Left renal cortex interstitium (tissue), 4 donors: ENCODE measurements around the gene SLC24A3. TPM values are rescaled to one million over a fixed set of nuclear protein-coding genes. Genes with fewer than 3 reads are reported as not detected.

Experiments used
- DNase-seq, 4 donors: peaks; one replicate each; pipeline ENCODE4 v3.0.0-alpha.2; 2013; ENCODE audit warnings: low read depth in 4 of 4, low spot score in 2 of 4, missing footprints in 1 of 4
- polyA plus RNA-seq, 4 donors: library from polyadenylated mRNA; unstranded; fragments of 120-200 nt; gene quantifications; one replicate each; pipeline ENCODE4 v1.2.1, GENCODE V29; 2013; ENCODE audit not compliant: insufficient read length in 4 of 4

SLC24A3 gene
- polyA plus RNA-seq, 4 donors: 3.8 to 6.3 (median 4.0) TPM

GRCh38 chr20:19492116-19492515, 279.7 kb downstream of the SLC24A3 start:
- no peak for DNase-seq

- DNase-seq: no peak
Measured at GRCh38 chr20:19492687-19493336, 280.4 kb downstream of the SLC24A3 start.

- DNase-seq: no peak
Measured at GRCh38 chr20:19493794-19494495, 281.5 kb downstream of the SLC24A3 start.

GRCh38 chr20:19495905-19496703, 283.7 kb downstream of the SLC24A3 start:
- no peak for DNase-seq

GRCh38 chr20:19497064-19497463, 284.6 kb downstream of the SLC24A3 start:
- DNase-seq: no peak

GRCh38 chr20:19498756-19499155, 286.3 kb downstream of the SLC24A3 start:
- DNase-seq: no peak

GRCh38 chr20:19501476-19502115, 289.2 kb downstream of the SLC24A3 start:
- DNase-seq: no peak

GRCh38 chr20:19502169-19502568, 289.7 kb downstream of the SLC24A3 start:
- DNase-seq: no peak

GRCh38 chr20:19504251-19504650, 291.8 kb downstream of the SLC24A3 start:
- no peak for DNase-seq

- no peak for DNase-seq
Measured at GRCh38 chr20:19506021-19506420, 293.6 kb downstream of the SLC24A3 start.

GRCh38 chr20:19508449-19508848, 296.0 kb downstream of the SLC24A3 start:
- no peak for DNase-seq

- DNase-seq: no peak
Measured at GRCh38 chr20:19510611-19511010, 298.2 kb downstream of the SLC24A3 start.

- no peak for DNase-seq
Measured at GRCh38 chr20:19511931-19512330, 299.5 kb downstream of the SLC24A3 start.

- DNase-seq: no peak
Measured at GRCh38 chr20:19512886-19513677, 300.6 kb downstream of the SLC24A3 start.

- DNase-seq: no peak
Measured at GRCh38 chr20:19515074-19515473, 302.6 kb downstream of the SLC24A3 start.

GRCh38 chr20:19519466-19519865, 307.0 kb downstream of the SLC24A3 start:
- no peak for DNase-seq

GRCh38 chr20:19520261-19520660, 307.8 kb downstream of the SLC24A3 start:
- DNase-seq: no peak

GRCh38 chr20:19522071-19522801, 309.8 kb downstream of the SLC24A3 start:
- no peak for DNase-seq

- no peak for DNase-seq
Measured at GRCh38 chr20:19522836-19523590, 310.6 kb downstream of the SLC24A3 start.
